Suprapubic skin (tissue), 4 donors: Measurements from ENCODE around the gene RALGPS1. TPM values are rescaled to one million over a fixed set of nuclear protein-coding genes. Genes with fewer than 3 reads are reported as not detected.
A peak's percentile ranks its signal among the peaks of the same experiment; 100 is the strongest.

Experiments
- DNase-seq, 2 donors: peaks; one replicate each; pipeline ENCODE4 v3.0.0-alpha.2; 2019; ENCODE audit warnings: low spot score in 2 of 2
- H3K27ac ChIP-seq: fragments of 200-600 bp; sonication (generic); one replicate; pipeline ENCODE4 v1.5.1; 2019
- H3K27me3 ChIP-seq: fragments of 200-600 bp; sonication (generic); one replicate; pipeline ENCODE4 v1.5.1; 2019
- H3K36me3 ChIP-seq: fragments of 200-600 bp; sonication (generic); one replicate; pipeline ENCODE4 v1.5.1; 2019
- H3K4me1 ChIP-seq: fragments of 200-600 bp; sonication (generic); one replicate; pipeline ENCODE4 v1.5.1; 2019
- H3K4me3 ChIP-seq: fragments of 200-600 bp; sonication (generic); one replicate; pipeline ENCODE4 v1.5.1; 2019; ENCODE audit warnings: mild to moderate bottlenecking
- H3K9me3 ChIP-seq: fragments of 200-600 bp; sonication (generic); one replicate; pipeline ENCODE4 v1.5.1; 2019
- EP300 ChIP-seq: sonication (generic); formaldehyde crosslinking; IDR thresholded peaks from one replicate; pipeline ENCODE4 v1.6.1; 2017; ENCODE audit warnings: antibody characterized with exemption
- POLR2A ChIP-seq, 2 donors: fragments of 450-650 bp; IDR thresholded peaks; one replicate each; pipeline ENCODE4 v1.6.1; 2017; ENCODE audit warnings: antibody characterized with exemption in 2 of 2, mild to moderate bottlenecking in 2 of 2, moderate library complexity in 2 of 2
- POLR2AphosphoS5 ChIP-seq, 3 donors: sonication (generic); formaldehyde crosslinking; IDR thresholded peaks; one replicate each; pipeline ENCODE4 v1.6.1; 2017; ENCODE audit warnings: antibody characterized with exemption in 3 of 3
- WGBS: methylation state at CpG from one replicate; pipeline ENCODE4 v1.1.5; 2018; 5-methylcytosine and 5-hydroxymethylcytosine counted together
- total RNA-seq, 4 donors: library from RNA; depleted of rRNA; stranded (reverse); fragments of >200 nt; gene quantifications; one replicate each; pipeline ENCODE4 v1.1.0, GENCODE V29; 2016
- TF ChIP-seq, protein P1 (sequence below), 2 donors: fragments of 200-600 bp in 1 of 2; fragments of 450-650 bp in 1 of 2; sonication (generic) in 1 of 2; IDR thresholded peaks; one replicate each; pipeline ENCODE4 v1.5.1; 2016 to 2019; ENCODE audit warnings: antibody characterized with exemption in 2 of 2, mild to moderate bottlenecking in 1 of 2, moderate library complexity in 1 of 2

RALGPS1 gene
- total RNA-seq, 4 donors from 2014 or later: 14.8 to 86.7 (median 21.4) TPM

DNA sequence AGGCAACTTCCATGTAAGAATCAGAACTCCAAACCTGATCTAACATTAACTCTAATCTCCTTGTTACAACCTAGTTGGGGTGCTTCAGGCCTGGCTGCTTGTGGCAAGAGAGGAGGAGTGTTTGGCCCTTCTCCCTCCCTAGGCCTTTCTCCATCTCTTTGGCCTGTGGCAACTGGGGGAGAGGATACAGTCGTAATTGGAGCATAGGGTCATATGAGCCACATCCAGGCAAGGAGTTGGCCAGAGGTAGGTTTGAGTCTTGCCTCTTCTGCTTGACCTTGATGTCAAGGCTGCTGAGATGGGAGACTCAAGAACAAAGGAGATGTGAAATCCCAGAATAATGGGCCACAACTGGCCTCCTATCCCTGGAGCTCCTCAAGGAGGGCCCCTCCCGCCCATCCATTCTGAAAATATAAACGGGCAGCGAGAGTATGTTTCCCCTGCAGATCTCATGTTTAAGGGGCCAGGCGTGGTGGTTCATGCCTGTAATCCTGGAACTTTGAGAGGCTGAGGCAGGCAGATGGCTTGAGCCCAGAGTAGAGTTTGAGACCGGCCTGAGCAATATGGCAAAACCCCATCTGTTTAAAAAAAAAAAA is 267.1 kb downstream of the RALGPS1 start:
- no peak for TF ChIP-seq EP300
- TF ChIP-seq, protein P1, sequence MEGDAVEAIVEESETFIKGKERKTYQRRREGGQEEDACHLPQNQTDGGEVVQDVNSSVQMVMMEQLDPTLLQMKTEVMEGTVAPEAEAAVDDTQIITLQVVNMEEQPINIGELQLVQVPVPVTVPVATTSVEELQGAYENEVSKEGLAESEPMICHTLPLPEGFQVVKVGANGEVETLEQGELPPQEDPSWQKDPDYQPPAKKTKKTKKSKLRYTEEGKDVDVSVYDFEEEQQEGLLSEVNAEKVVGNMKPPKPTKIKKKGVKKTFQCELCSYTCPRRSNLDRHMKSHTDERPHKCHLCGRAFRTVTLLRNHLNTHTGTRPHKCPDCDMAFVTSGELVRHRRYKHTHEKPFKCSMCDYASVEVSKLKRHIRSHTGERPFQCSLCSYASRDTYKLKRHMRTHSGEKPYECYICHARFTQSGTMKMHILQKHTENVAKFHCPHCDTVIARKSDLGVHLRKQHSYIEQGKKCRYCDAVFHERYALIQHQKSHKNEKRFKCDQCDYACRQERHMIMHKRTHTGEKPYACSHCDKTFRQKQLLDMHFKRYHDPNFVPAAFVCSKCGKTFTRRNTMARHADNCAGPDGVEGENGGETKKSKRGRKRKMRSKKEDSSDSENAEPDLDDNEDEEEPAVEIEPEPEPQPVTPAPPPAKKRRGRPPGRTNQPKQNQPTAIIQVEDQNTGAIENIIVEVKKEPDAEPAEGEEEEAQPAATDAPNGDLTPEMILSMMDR (IDR thresholded peaks at IDR 0.05): no peak
- TF ChIP-seq POLR2A (IDR thresholded peaks at IDR 0.05): no peak
- TF ChIP-seq POLR2AphosphoS5 (IDR thresholded peaks at IDR 0.05): no peak

DNA sequence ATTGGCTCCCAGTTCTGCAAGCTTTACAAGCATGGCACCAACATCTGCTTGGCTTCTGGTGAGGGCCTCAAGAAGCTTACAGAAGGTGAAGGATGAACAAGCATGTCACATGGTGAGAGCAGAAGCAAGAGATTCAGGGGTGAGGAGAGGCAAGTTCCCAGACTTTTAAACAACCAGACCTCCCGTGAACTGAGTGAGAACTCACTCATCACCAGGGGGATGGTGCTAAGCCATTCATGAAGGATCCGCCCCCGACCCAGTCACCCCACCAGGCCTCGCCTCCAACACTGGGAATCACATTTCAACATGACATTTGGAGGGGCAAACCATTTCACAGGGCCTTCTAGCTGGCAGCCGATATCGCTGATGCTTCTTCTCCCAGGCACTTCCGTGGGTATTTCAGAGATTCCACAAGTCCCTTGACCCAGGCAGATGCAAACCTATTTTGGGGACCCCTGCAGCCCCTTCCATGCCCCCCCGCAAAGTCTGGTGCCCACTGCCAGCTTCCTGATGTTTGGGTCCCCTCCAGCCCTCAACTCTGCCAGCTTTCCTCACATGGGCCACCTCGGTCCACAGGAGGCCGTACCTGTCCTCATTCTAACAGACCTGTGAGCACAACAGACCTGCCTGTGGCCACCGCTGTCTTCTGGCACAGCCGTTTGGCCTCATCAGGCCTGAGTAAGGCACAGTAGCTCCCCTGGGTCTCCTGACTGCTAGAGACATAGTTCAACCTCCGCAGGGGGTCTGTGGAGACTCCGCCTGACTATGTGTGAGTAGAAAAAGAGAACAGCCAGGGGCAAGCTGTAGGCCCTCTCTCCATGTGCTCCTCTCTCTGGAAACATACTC is 268.5 kb downstream of the RALGPS1 start:
- Histone ChIP-seq H3K9me3 (no peaks in the 10 kb centered on the region), H3K36me3 (no peaks in the 10 kb centered on the region), H3K27ac (no peak overlapping the region), H3K27me3 (no peaks in the 10 kb centered on the region), H3K4me1 (peaks cover 52% of the 10 kb centered on the region), H3K4me3 (no peak overlapping the region)
- TF ChIP-seq POLR2AphosphoS5 (IDR thresholded peaks at IDR 0.05) (no peak), EP300 (no peak), POLR2A (IDR thresholded peaks at IDR 0.05) (no peak)
- TF ChIP-seq, protein P1 (IDR thresholded peaks at IDR 0.05): no peak
- DNase-seq: peak in 1 of 2 donors; percentile 61
- WGBS: 91% methylated on average over 14 of the region's 14 CpGs

More for the DNA sequence above, 267.1 kb downstream of the RALGPS1 start:
- H3K36me3 ChIP-seq: no peaks in the 10 kb centered on the region
- peak; percentile 38 to 61 for DNase-seq
- WGBS: 99% methylated on average over 6 of the region's 6 CpGs
- no peaks in the 10 kb centered on the region for H3K9me3 ChIP-seq
- no peaks in the 10 kb centered on the region for H3K27me3 ChIP-seq
- no peak overlapping the region for H3K27ac ChIP-seq
- no peak overlapping the region for H3K4me3 ChIP-seq
- H3K4me1 ChIP-seq: peaks cover 45% of the 10 kb centered on the region

DNA sequence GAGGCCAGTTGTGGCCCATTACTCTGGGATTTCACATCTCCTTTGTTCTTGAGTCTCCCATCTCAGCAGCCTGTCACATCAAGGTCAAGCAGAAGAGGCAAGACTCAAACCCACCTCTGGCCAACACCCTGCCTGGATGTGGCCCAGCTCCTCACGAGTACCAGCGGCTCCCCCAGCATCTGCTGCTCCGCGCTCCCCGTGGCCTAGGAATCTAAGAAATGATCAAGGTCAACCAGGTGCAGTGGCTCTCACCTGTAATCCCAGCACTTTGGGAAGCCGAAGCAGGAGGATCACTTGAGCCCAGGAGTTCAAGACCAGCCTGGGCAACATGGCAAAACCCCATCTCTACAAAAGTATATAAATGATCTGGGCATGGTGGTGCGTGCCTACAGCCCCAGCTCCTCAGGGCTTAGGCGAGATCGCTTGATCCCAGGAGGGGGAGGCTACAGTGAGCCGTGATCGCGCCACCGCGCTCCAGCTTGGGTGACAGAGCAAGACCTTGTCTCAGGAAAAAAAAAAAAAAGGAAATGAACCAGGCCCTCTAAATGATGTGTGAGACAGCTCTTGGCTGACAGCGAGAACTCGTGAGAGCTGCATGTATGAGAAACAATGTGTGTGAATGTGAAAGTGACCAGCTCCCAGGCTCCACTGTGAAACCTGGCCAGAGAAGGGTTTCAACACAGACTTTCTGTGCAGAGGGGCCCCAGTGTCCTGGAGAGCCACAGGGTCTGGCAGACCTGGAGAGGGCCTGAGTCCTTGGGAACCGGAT is 269.4 kb downstream of the RALGPS1 start:
- Histone ChIP-seq H3K4me1 (peaks cover 52% of the 10 kb centered on the region), H3K27ac (peak overlapping the region; percentile 92), H3K36me3 (no peaks in the 10 kb centered on the region), H3K27me3 (no peaks in the 10 kb centered on the region), H3K4me3 (no peak overlapping the region), H3K9me3 (no peaks in the 10 kb centered on the region)
- peak in 1 of 2 donors; percentile 88 for DNase-seq
- TF ChIP-seq, protein P1 (IDR thresholded peaks at IDR 0.05): no peak
- TF ChIP-seq POLR2AphosphoS5 (IDR thresholded peaks at IDR 0.05) (peak in 2 of 3 donors; percentile 15 to 18), EP300 (no peak), POLR2A (IDR thresholded peaks at IDR 0.05) (no peak)
- WGBS: 89% methylated on average over 17 of the region's 17 CpGs

DNA sequence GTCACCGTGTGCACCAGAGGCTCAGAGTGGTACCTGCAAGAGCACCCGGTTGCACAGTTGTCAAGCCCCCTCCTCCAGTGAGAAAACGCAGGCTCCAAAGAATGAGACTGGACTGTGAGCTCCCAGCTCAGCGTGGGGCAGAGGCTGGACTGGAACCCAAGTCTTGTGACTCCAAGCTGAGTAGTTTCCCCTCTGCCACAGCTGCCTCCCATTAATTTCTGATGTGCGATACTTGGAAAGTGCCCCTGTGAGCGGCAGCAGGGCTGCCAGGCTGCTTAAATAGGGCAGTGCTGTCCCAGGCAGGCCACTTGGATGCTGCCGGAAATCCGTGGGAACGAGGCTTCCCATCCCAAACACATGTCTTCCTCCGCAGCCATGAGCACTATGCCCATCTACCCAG is 270.1 kb downstream of the RALGPS1 start:
- Histone ChIP-seq H3K27ac (peak overlapping the region; percentile 92), H3K36me3 (no peaks in the 10 kb centered on the region), H3K4me3 (no peak overlapping the region), H3K27me3 (no peaks in the 10 kb centered on the region), H3K4me1 (peaks cover 47% of the 10 kb centered on the region), H3K9me3 (no peaks in the 10 kb centered on the region)
- WGBS: 87% methylated on average over 6 of the region's 10 CpGs
- TF ChIP-seq POLR2AphosphoS5 (IDR thresholded peaks at IDR 0.05) (no peak), EP300 (no peak), POLR2A (IDR thresholded peaks at IDR 0.05) (no peak)
- TF ChIP-seq, protein P1 (IDR thresholded peaks at IDR 0.05): no peak
- DNase-seq: no peak
